Upper lobe of left lung (tissue), 6 donors: ENCODE data around the gene PRIMPOL. TPM values are rescaled to one million over a fixed set of nuclear protein-coding genes. Genes with fewer than 3 reads are reported as not detected.

ENCODE experiments used
- ATAC-seq, 2 donors: fragments of 200-7000 bp; cut with Tn5 transposase; one replicate each; pipeline ENCODE4 v1.9.1; 2022; ENCODE audit warnings: mild to moderate bottlenecking in 2 of 2, moderate library complexity in 2 of 2; ENCODE audit not compliant: low FRiP score in 2 of 2
- DNase-seq, 2 donors: peaks; one replicate each; pipeline ENCODE4 v3.0.0-alpha.2; 2019 to 2020
- H3K27ac ChIP-seq, 4 donors: fragments of 200-600 bp; sonication (generic); one replicate each; pipeline ENCODE4 v1.5.1; 2016 to 2019
- H3K27me3 ChIP-seq, 4 donors: fragments of 200-600 bp; sonication (generic); one replicate each; pipeline ENCODE4 v1.5.1; 2017 to 2019
- H3K36me3 ChIP-seq, 4 donors: fragments of 200-600 bp; sonication (generic); one replicate each; pipeline ENCODE4 v1.5.1; 2016 to 2019
- H3K4me1 ChIP-seq, 4 donors: fragments of 200-600 bp; sonication (generic); one replicate each; pipeline ENCODE4 v1.5.1; 2018 to 2019
- H3K4me3 ChIP-seq, 4 donors: fragments of 200-600 bp; sonication (generic); one replicate each; pipeline ENCODE4 v1.5.1; 2017 to 2019; ENCODE audit warnings: mild to moderate bottlenecking in 2 of 4, moderate library complexity in 1 of 4
- H3K9me3 ChIP-seq, 4 donors: fragments of 200-600 bp; sonication (generic); one replicate each; pipeline ENCODE4 v1.5.1; 2018 to 2019
- CTCF ChIP-seq, 6 experiments: fragments of 450-650 bp in 4 of 6; fragments of 200-600 bp in 2 of 6; sonication (generic) in 2 of 6; IDR thresholded peaks; one replicate each; pipeline ENCODE4 v1.5.1; 2016 to 2019; ENCODE audit warnings: antibody characterized with exemption in 6 of 6
- EP300 ChIP-seq, 4 donors: sonication (generic); formaldehyde crosslinking; IDR thresholded peaks; one replicate each; pipeline ENCODE4 v1.5.1; 2017; ENCODE audit warnings: antibody characterized with exemption in 4 of 4, control low read depth in 2 of 4
- POLR2A ChIP-seq, 4 donors: fragments of 450-650 bp; IDR thresholded peaks; one replicate each; pipeline ENCODE4 v1.5.1; 2016 to 2017; ENCODE audit warnings: antibody characterized with exemption in 4 of 4, mild to moderate bottlenecking in 2 of 4
- POLR2AphosphoS5 ChIP-seq, 2 donors: sonication (generic); formaldehyde crosslinking; IDR thresholded peaks; one replicate each; pipeline ENCODE4 v1.5.1; 2017; ENCODE audit warnings: antibody characterized with exemption in 2 of 2
- WGBS, 2 donors: methylation state at CpG; one replicate each; pipeline ENCODE4 v1.1.5; 2017 to 2018; 5-methylcytosine and 5-hydroxymethylcytosine counted together
- total RNA-seq, 6 donors: library from RNA; depleted of rRNA in 4 of 6; stranded (reverse); fragments of >200 nt in 4 of 6; gene quantifications; one replicate each; pipeline versions ENCODE4 v1.1.0 to v1.2.1, GENCODE V29; 2016 to 2021
- donor health status: DM: no; HTN: no; CAD: no; lungs with moderate emphysema.
- donor health status: DM: no; HTN: yes; CAD: no; lungs with severe emphysema.

PRIMPOL gene
- total RNA-seq, 6 donors from 2014 or later, result 7.0 to 21.0 (median 13.3) TPM

- no peaks in the 10 kb centered on the region for H3K9me3 ChIP-seq
- no peak overlapping the region for H3K27ac ChIP-seq
- no peak for TF ChIP-seq EP300 (IDR thresholded peaks at IDR 0.05)
- TF ChIP-seq POLR2A (IDR thresholded peaks at IDR 0.05), result no peak
- TF ChIP-seq CTCF (IDR thresholded peaks at IDR 0.05), result no peak
- TF ChIP-seq POLR2AphosphoS5 (IDR thresholded peaks at IDR 0.05), result no peak
- no peak for DNase-seq
- no peaks in the 10 kb centered on the region for H3K4me1 ChIP-seq
- H3K27me3 ChIP-seq, result no peaks in the 10 kb centered on the region
- ATAC-seq, result no peak
- no peak overlapping the region for H3K4me3 ChIP-seq
- peaks cover 0 to 35% (median 0%) of the 10 kb centered on the region in 4 donors for H3K36me3 ChIP-seq
Observed at GRCh38 chr4:184694412-184694956, 44.9 kb downstream of the PRIMPOL start.

GRCh38 chr4:184695178-184695896, 45.8 kb downstream of the PRIMPOL start:
- no peak for TF ChIP-seq POLR2AphosphoS5 (IDR thresholded peaks at IDR 0.05)
- H3K4me1 ChIP-seq, result no peaks in the 10 kb centered on the region
- no peaks in the 10 kb centered on the region for H3K9me3 ChIP-seq
- H3K4me3 ChIP-seq, result no peak overlapping the region
- ATAC-seq (no peak), DNase-seq (no peak)
- H3K27ac ChIP-seq, result no peak overlapping the region
- WGBS, 2 donors, result 83 to 88% methylated on average over 3 of the region's 3 CpGs
- H3K36me3 ChIP-seq, result peaks cover 0 to 35% (median 0%) of the 10 kb centered on the region in 4 donors
- no peaks in the 10 kb centered on the region for H3K27me3 ChIP-seq

GRCh38 chr4:184697956-184698355, 48.4 kb downstream of the PRIMPOL start:
- no peak for TF ChIP-seq POLR2AphosphoS5 (IDR thresholded peaks at IDR 0.05)
- H3K9me3 ChIP-seq, result no peaks in the 10 kb centered on the region
- no peak overlapping the region for H3K27ac ChIP-seq
- DNase-seq (no peak), ATAC-seq (no peak)
- peaks cover 0 to 28% (median 0%) of the 10 kb centered on the region in 4 donors for H3K36me3 ChIP-seq
- H3K4me3 ChIP-seq, result no peak overlapping the region
- WGBS, 2 donors, result 88 to 93% methylated on average over 3 of the region's 3 CpGs
- no peaks in the 10 kb centered on the region for H3K27me3 ChIP-seq
- H3K4me1 ChIP-seq, result no peaks in the 10 kb centered on the region

GRCh38 chr4:184699941-184700340, 50.4 kb downstream of the PRIMPOL start:
- 94 to 97% methylated on average over 4 of the region's 4 CpGs for WGBS, 2 donors
- Histone ChIP-seq H3K36me3 (peaks cover 0 to 12% (median 0%) of the 10 kb centered on the region in 4 donors), H3K27me3 (no peaks in the 10 kb centered on the region), H3K4me1 (no peaks in the 10 kb centered on the region), H3K27ac (no peak overlapping the region), H3K9me3 (no peaks in the 10 kb centered on the region), H3K4me3 (no peak overlapping the region)
- ATAC-seq, result no peak
- no peak for DNase-seq
- TF ChIP-seq EP300 (IDR thresholded peaks at IDR 0.05), result no peak
- no peak for TF ChIP-seq POLR2A (IDR thresholded peaks at IDR 0.05)
- no peak for TF ChIP-seq POLR2AphosphoS5 (IDR thresholded peaks at IDR 0.05)
- TF ChIP-seq CTCF (IDR thresholded peaks at IDR 0.05), result no peak

- Histone ChIP-seq H3K27me3 (no peaks in the 10 kb centered on the region), H3K27ac (no peak overlapping the region), H3K4me1 (no peaks in the 10 kb centered on the region), H3K9me3 (no peaks in the 10 kb centered on the region), H3K36me3 (peaks cover 0 to 2% (median 0%) of the 10 kb centered on the region in 4 donors), H3K4me3 (no peak overlapping the region)
- DNase-seq (no peak), ATAC-seq (no peak)
- 98 to 100% methylated on average over 2 of the region's 2 CpGs for WGBS, 2 donors
- no peak for TF ChIP-seq POLR2A (IDR thresholded peaks at IDR 0.05)
Observed at GRCh38 chr4:184702114-184702513, 52.6 kb downstream of the PRIMPOL start.

GRCh38 chr4:184705692-184706091, 56.2 kb downstream of the PRIMPOL start:
- H3K9me3 ChIP-seq, result no peaks in the 10 kb centered on the region
- TF ChIP-seq POLR2AphosphoS5 (IDR thresholded peaks at IDR 0.05) (no peak), CTCF (IDR thresholded peaks at IDR 0.05) (no peak), EP300 (IDR thresholded peaks at IDR 0.05) (no peak), POLR2A (IDR thresholded peaks at IDR 0.05) (no peak)
- H3K27me3 ChIP-seq, result no peaks in the 10 kb centered on the region
- ATAC-seq, result no peak
- no peak for DNase-seq
- no peaks in the 10 kb centered on the region for H3K4me1 ChIP-seq
- 69 to 76% methylated on average over 5 of the region's 5 CpGs for WGBS, 2 donors
- no peak overlapping the region for H3K27ac ChIP-seq
- H3K4me3 ChIP-seq, result no peak overlapping the region
- H3K36me3 ChIP-seq, result no peaks in the 10 kb centered on the region
